Measurements from ENCODE around the gene DDX27.
"Not testable (repeated sequence)": the region's sequence is repeated elsewhere in the genome, so short reads cannot be mapped to it uniquely, and the experiment has no call there.

DDX27 gene

GRCh38 chr20:49203746-49204145 is 15.5 kb upstream of the DDX27 start:
- no peak for DNase-seq

- DNase-seq = no peak
These were observed 12.1 kb upstream of the DDX27 start for GRCh38 chr20:49207076-49207475.

GRCh38 chr20:49210101-49210756 is 9.0 kb upstream of the DDX27 start:
- DNase-seq = peak; percentile 77

GRCh38 chr20:49210757-49211110 is 8.5 kb upstream of the DDX27 start:
- DNase-seq = no peak

- DNase-seq = no peak
These were observed 4.6 kb upstream of the DDX27 start for GRCh38 chr20:49214571-49214970.

GRCh38 chr20:49215232-49215631 is 4.0 kb upstream of the DDX27 start:
- DNase-seq = no peak

GRCh38 chr20:49216991-49217578 is 2.1 kb upstream of the DDX27 start:
- peak; percentile 88 for DNase-seq

GRCh38 chr20:49218739-49219090 is 501 bp upstream of the DDX27 start:
- DNase-seq = not testable (repeated sequence)

GRCh38 chr20:49219924-49220831 is 962 bp downstream of the DDX27 start:
- no peak for DNase-seq

- no peak for DNase-seq
These were observed 6.7 kb downstream of the DDX27 start for GRCh38 chr20:49225896-49226295.

- DNase-seq = no peak
These were observed 9.5 kb downstream of the DDX27 start for GRCh38 chr20:49228676-49229075.

- DNase-seq = no peak
These were observed 10.2 kb downstream of the DDX27 start for GRCh38 chr20:49229381-49229780.

- DNase-seq = no peak
These were observed 10.8 kb downstream of the DDX27 start for GRCh38 chr20:49230021-49230420.

GRCh38 chr20:49230561-49231133 is 11.4 kb downstream of the DDX27 start:
- no peak for DNase-seq

- DNase-seq = no peak
These were observed 12.3 kb downstream of the DDX27 start for GRCh38 chr20:49231471-49231870.

GRCh38 chr20:49233226-49233625 is 14.0 kb downstream of the DDX27 start:
- no peak for DNase-seq

GRCh38 chr20:49234831-49235230 is 15.6 kb downstream of the DDX27 start:
- no peak for DNase-seq

- no peak for DNase-seq
These were observed 17.1 kb downstream of the DDX27 start for GRCh38 chr20:49236301-49236700.

GRCh38 chr20:49237531-49237930 is 18.3 kb downstream of the DDX27 start:
- no peak for DNase-seq

- peak; percentile 15 for DNase-seq
These were observed 26.9 kb downstream of the DDX27 start for GRCh38 chr20:49245921-49246740.

GRCh38 chr20:49247169-49247723 is 28.0 kb downstream of the DDX27 start:
- DNase-seq = no peak

- DNase-seq = no peak
These were observed 28.6 kb downstream of the DDX27 start for GRCh38 chr20:49247792-49248191.

- no peak for DNase-seq
These were observed 29.1 kb downstream of the DDX27 start for GRCh38 chr20:49248301-49248700.
